GM19099 (cell line): ENCODE data around the gene MIOX.

Experiments
- POLR2A ChIP-seq: IDR thresholded peaks from 3 replicates; pipeline ENCODE4 v1.6.1; 2011; ENCODE audit warnings: low read depth; ENCODE audit not compliant: insufficient read length; ENCODE audit errors: extremely low read depth

The MIOX gene

GRCh38 chr22:50507991-50508884 lies 21.6 kb downstream of the MIOX start, which contains the start of gene NCAPH2:
NCAPH2 (plus strand) TSS chr22:50508224; CDS start chr22:50508338, 114 bp downstream.
- peak; percentile 89 for TF ChIP-seq POLR2A

GRCh38 chr22:50508897-50509296 lies 22.2 kb downstream of the MIOX start:
- TF ChIP-seq POLR2A, result no peak

GRCh38 chr22:50513175-50513574 lies 26.5 kb downstream of the MIOX start:
- no peak for TF ChIP-seq POLR2A

GRCh38 chr22:50516068-50516467 lies 29.4 kb downstream of the MIOX start:
- no peak for TF ChIP-seq POLR2A

GRCh38 chr22:50516891-50517290 lies 30.2 kb downstream of the MIOX start:
- TF ChIP-seq POLR2A, result no peak

- TF ChIP-seq POLR2A, result no peak
Measured at GRCh38 chr22:50517495-50518260, 31.0 kb downstream of the MIOX start.

GRCh38 chr22:50518606-50519005 lies 31.9 kb downstream of the MIOX start:
- no peak for TF ChIP-seq POLR2A

GRCh38 chr22:50519151-50519550 lies 32.5 kb downstream of the MIOX start:
- no peak for TF ChIP-seq POLR2A

GRCh38 chr22:50520826-50521453 lies 34.3 kb downstream of the MIOX start:
- no peak for TF ChIP-seq POLR2A

GRCh38 chr22:50521710-50522109 lies 35.1 kb downstream of the MIOX start:
- TF ChIP-seq POLR2A, result no peak

GRCh38 chr22:50522208-50522805 lies 35.6 kb downstream of the MIOX start:
- TF ChIP-seq POLR2A, result no peak

- no peak for TF ChIP-seq POLR2A
Measured at GRCh38 chr22:50522806-50523438, 36.3 kb downstream of the MIOX start.

- TF ChIP-seq POLR2A, result no peak
Measured at GRCh38 chr22:50523458-50523805, 36.8 kb downstream of the MIOX start.

GRCh38 chr22:50523806-50524675 lies 37.4 kb downstream of the MIOX start:
- no peak for TF ChIP-seq POLR2A
